ENCODE data around the gene KRTAP10-7. TPM values are rescaled to one million over a fixed set of nuclear protein-coding genes. Genes with fewer than 3 reads are reported as not detected.
"Not testable (repeated sequence)": the region's sequence is repeated elsewhere in the genome, so short reads cannot be mapped to it uniquely, and the experiment has no call there.

The KRTAP10-7 gene
- total RNA-seq, 1 donor, result not detected

DNA sequence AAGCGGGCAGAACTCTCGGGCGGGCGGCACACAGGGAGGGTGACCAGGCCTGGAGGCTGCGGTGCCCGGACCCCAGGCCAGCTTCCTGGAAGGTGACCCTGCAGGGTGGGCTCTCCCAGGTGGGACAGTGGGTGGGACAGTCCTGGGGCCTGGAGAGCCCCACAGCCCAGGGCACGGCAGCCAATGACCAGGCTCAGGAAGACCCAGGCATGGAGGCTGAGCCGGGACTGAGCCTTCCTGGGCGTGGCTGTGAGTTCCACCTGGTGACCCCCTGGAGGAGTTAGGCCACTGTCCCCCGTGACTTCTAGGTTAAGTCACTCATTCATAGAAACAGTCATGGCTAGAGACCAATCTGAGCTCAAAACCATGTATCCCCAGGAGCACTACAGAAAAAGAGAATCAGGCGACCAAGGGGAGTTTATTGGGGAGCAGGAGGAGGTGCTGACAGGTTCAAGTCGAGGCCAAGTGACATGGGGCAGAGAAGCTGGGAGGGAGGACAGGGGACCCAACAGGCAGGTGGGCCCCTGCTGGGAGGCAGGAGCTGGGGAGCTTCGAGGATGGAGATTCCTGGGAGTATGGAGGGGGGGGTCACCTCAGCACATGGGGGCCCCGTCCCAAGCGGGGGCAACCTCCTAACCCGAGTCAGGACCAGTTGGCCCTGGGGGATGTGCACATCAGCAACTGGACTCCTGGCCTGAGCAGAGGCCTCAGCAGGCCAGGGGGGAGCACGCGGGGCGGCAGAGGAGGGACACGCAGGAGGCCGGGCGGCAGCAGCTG lies 21.2 kb upstream of the KRTAP10-7 start:
- H3K27me3 ChIP-seq (ENCODE audit: insufficient read depth, low read length), result peaks cover 2% of the 10 kb centered on the region
- H3K4me3 ChIP-seq (ENCODE audit: low read length), result no peak overlapping the region
- no peaks in the 10 kb centered on the region for H3K4me1 ChIP-seq (ENCODE audit: insufficient read depth, low read length)
- H3K9me3 ChIP-seq (ENCODE audit: low read depth, low read length), result no peaks in the 10 kb centered on the region

DNA sequence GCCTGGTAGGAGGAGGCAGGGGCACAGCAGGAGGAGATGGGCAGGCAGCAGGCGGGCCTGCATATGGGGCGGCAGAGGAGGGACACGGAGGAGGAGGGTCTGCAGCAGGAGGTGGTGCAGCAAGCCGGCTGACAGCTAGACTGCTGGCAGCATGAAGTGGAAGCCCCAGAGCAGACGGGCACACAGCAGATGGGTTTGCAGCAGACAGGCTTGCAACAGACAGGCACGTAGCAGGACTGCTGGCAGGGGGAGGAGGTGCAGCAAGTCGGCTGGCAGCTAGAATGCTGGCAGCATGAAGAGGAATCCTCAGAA lies 20.6 kb upstream of the KRTAP10-7 start:
- no peak overlapping the region for H3K4me3 ChIP-seq (ENCODE audit: low read length)
- H3K27me3 ChIP-seq (ENCODE audit: insufficient read depth, low read length), result peaks cover 3% of the 10 kb centered on the region
- no peaks in the 10 kb centered on the region for H3K4me1 ChIP-seq (ENCODE audit: insufficient read depth, low read length)
- no peaks in the 10 kb centered on the region for H3K9me3 ChIP-seq (ENCODE audit: low read depth, low read length)

DNA sequence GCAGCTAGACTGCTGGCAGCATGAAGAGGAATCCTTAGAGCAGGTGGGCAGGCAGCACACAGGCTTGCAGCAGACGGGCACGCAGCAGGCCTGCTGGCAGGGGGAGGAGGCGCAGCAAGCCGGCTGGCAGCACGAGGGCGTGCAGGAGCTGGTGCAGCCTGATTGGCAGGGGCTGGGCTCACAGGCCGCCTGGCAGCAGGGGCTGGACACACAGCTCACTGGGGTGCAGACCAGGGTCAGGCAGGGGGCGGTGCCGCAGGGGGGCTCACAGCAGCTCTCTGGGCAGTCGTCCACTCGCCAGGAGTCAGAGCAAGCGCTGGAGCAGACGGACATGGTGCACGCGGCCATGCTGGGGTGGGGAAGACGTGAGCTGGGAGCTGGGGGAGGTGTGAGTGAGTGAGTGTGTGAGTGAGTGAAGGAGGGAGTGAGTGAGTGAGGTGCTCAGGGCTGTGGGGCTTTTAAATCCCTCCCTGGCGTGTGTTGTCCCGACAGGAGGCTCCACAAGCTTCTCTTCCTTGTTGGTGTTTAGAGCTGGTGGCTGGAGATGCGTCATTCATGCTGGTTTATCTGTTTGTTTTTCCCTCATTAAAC lies 20.1 kb upstream of the KRTAP10-7 start, which contains the start of gene KRTAP10-5:
TSS of gene KRTAP10-5 (minus strand) at position 374 of the 591 bp plus-strand sequence. CDS start at position 348, 26 bp downstream.
- H3K27me3 ChIP-seq (ENCODE audit: insufficient read depth, low read length); H3K4me1 ChIP-seq (ENCODE audit: insufficient read depth, low read length); H3K9me3 ChIP-seq (ENCODE audit: low read depth, low read length); H3K4me3 ChIP-seq (ENCODE audit: low read length): not testable (repeated sequence)

DNA sequence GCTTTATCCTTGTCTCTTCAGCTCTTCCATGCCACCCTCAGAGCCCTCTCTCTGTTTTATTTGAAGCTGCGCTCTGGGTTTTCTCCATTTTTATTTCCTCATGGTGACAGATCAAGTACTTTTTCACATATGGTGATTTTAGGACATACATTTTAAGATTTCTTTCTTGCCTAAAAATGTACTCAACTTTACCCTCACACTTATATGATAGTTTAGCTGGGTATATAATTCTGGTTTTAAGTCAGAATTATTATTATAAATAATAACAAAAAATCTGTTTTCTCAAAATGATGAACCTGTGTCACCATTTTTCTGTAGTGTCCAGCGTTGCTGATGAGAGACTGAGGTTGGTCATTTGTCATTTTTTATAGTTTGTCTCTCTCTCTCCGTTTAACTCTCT lies 19.2 kb upstream of the KRTAP10-7 start:
- Histone ChIP-seq H3K4me3 (ENCODE audit: low read length) (no peak overlapping the region), H3K9me3 (ENCODE audit: low read depth, low read length) (no peaks in the 10 kb centered on the region), H3K4me1 (ENCODE audit: insufficient read depth, low read length) (no peaks in the 10 kb centered on the region), H3K27me3 (ENCODE audit: insufficient read depth, low read length) (peaks cover 7% of the 10 kb centered on the region)

DNA sequence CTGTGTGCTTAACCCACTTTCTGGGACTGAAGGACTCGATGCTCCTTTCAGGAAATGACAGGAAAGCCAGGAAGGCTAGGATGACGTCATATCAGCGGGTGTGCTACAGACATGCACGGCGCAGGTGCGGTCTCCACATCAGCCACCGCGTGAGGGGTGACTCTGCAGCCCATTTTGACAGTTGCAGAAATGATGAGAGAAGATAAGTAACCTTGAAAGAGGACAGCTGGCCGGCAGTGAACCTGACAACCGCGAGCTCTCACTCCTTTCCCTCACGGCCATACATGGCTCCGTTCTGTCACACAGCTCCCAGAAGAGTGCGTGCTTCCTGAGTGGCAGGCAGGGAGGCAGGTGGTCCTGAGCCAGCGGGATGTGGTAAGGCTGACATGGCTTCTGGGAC lies 18.3 kb upstream of the KRTAP10-7 start:
- no peaks in the 10 kb centered on the region for H3K4me1 ChIP-seq (ENCODE audit: insufficient read depth, low read length)

DNA sequence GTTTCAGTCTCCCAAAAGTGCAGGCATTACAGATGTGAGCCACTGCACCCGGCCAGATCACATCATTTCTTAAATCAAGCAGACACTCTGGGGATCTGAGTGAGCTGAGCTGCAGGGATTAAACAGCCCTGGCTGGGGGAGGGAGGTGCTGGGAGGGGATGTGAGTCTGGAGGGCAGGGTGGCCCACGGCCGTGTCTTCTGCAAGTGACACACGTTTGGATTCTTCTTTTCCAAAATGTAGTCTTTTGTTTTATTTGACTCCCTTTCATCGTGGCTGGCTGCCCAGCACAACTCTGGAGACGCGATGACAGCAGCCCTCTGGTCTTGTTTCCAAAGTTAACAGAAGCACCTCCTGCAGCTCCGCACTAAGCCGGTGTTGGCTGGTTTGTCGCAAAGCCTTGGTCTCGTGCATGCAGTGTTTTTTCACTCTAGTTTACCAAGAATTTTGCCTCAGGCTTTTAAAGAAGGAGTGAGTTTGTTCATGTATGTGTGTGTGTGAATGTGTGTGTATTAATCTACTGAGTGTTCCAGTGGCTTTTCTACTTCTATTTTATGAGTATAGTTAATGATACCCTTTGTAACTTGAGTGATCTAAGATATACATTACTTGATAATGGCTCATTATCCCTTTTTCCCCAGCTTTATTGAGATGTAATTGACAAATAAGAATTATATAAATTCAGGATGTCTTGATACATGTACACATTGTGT lies 17.2 kb upstream of the KRTAP10-7 start:
- no peaks in the 10 kb centered on the region for H3K9me3 ChIP-seq (ENCODE audit: low read depth, low read length)

More for the DNA sequence above, 18.3 kb upstream of the KRTAP10-7 start:
- Histone ChIP-seq H3K27me3 (ENCODE audit: insufficient read depth, low read length) (peaks cover 7% of the 10 kb centered on the region), H3K9me3 (ENCODE audit: low read depth, low read length) (no peaks in the 10 kb centered on the region), H3K4me3 (ENCODE audit: low read length) (no peak overlapping the region)

DNA sequence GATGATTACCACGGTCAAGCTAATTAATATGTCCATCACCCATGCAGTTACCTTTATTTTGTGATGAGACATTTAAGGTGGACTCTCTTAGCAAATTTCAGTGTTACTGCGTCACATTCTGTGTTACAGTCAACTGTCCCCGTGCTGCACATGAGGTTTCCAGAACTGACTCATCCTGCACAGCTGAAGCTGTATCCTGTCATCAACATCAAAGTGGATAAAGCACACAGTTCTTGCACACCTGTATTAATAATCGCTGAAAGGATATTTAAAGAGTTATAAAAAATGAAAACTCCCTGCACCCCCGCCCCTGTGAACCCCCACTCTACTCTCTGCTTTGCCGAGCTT lies 16.6 kb upstream of the KRTAP10-7 start:
- H3K4me3 ChIP-seq (ENCODE audit: low read length), result no peak overlapping the region
- H3K9me3 ChIP-seq (ENCODE audit: low read depth, low read length), result no peaks in the 10 kb centered on the region
- no peaks in the 10 kb centered on the region for H3K4me1 ChIP-seq (ENCODE audit: insufficient read depth, low read length)
- peaks cover 7% of the 10 kb centered on the region for H3K27me3 ChIP-seq (ENCODE audit: insufficient read depth, low read length)

More for the DNA sequence above, 17.2 kb upstream of the KRTAP10-7 start:
- Histone ChIP-seq H3K4me1 (ENCODE audit: insufficient read depth, low read length) (no peaks in the 10 kb centered on the region), H3K27me3 (ENCODE audit: insufficient read depth, low read length) (peaks cover 7% of the 10 kb centered on the region), H3K4me3 (ENCODE audit: low read length) (no peak overlapping the region)

DNA sequence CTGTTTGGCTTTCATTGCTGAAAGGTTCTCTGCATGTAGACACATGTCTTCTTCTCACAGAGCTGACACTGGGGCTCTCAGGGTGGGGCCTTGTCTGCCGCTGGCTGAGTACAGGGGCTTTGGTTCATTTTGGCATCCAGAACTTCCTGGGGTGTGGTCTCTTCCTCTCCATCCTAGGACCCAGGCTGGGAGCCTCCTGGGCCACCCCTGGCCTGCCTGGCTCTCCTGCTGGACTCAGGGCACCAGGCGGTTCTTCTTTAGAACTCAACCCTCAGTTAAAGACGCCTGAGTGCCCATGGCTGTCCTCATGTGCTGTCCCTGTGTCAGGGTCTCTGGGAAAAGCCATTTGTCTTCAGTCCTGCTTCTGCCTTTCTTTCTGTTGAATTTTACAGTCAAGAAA lies 14.5 kb upstream of the KRTAP10-7 start:
- H3K4me1 ChIP-seq (ENCODE audit: insufficient read depth, low read length), result no peaks in the 10 kb centered on the region
- no peaks in the 10 kb centered on the region for H3K9me3 ChIP-seq (ENCODE audit: low read depth, low read length)
- H3K4me3 ChIP-seq (ENCODE audit: low read length), result no peak overlapping the region
- H3K27me3 ChIP-seq (ENCODE audit: insufficient read depth, low read length), result peaks cover 7% of the 10 kb centered on the region

DNA sequence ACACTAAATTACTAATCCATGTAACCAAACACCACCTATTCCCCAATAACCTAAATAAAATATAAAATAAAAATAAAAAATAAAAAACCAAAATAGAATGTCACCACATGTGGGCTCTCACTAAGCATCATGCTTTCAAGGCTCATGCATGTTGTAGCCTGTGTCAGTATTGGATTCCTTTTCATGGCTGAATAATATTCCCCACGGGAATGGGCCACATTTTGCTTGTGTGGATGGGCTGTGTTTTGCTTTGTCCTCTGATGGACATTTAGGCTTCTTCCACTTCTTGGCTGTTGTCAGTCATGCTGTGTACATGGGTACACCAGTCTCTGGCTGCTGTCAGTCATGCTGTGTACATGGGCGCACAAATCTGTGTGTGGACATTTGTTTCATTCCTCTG lies 11.3 kb upstream of the KRTAP10-7 start:
- no peaks in the 10 kb centered on the region for H3K4me1 ChIP-seq (ENCODE audit: insufficient read depth, low read length)
- H3K4me3 ChIP-seq (ENCODE audit: low read length), result no peak overlapping the region
- peaks cover 7% of the 10 kb centered on the region for H3K27me3 ChIP-seq (ENCODE audit: insufficient read depth, low read length)
- no peaks in the 10 kb centered on the region for H3K9me3 ChIP-seq (ENCODE audit: low read depth, low read length)

DNA sequence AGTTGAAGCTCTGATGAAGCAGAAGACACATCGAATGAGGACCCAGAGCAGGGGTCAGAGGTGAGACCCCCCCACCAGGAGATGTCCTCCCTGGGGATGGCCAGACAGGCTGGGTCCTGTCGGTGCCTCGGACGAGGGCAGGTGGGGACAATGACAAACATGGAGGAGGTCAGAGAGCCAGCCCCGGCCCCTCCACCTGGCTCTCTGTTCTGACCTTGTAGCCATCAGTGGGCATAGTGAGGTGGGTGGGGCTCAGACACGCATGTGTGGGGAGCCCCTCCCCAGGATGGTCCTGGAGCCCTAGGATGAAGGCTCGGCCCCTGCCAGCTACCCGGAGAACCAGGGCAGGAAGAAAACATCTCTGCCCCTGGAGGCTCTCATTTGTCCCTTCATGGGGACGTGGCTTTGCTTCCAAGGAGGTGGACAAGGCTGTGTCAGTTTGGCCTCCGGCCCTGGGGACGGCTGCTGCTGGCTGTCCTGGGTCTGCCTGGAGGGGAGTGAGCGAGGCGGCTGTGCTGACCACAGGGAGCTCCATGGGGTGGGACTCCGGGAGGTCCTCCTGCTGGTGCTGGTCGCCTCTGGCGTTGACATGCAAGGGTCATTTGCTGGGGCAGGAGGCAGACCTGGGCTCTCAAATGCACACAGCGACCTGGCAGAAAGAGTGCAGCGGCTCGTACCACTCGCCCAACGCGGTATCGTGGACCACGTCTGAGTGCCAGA lies 10.7 kb upstream of the KRTAP10-7 start:
- Histone ChIP-seq H3K27me3 (ENCODE audit: insufficient read depth, low read length) (peaks cover 4% of the 10 kb centered on the region), H3K4me3 (ENCODE audit: low read length) (no peak overlapping the region), H3K9me3 (ENCODE audit: low read depth, low read length) (no peaks in the 10 kb centered on the region), H3K4me1 (ENCODE audit: insufficient read depth, low read length) (no peaks in the 10 kb centered on the region)

DNA sequence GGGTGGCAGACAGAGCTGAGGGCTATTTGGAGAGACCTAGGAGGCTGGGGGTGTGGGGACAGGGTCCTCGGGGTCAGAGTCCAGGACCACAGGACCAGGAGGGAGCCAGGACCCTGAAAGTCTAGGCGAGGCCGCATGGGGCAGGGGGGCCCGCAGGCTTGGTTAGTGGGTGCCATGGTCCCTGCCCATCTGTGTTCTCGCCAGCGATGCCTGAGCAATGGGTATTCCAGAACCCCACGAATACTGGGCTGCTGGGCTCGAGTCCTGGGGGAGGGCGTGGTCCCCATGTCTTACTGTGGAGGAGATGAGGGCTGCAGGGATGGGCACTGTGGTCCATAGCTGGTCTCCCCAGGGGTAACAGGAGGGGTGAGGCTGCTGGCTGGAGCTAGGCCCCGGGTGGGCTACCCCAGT lies 10.1 kb upstream of the KRTAP10-7 start:
- peaks cover 3% of the 10 kb centered on the region for H3K27me3 ChIP-seq (ENCODE audit: insufficient read depth, low read length)
- no peak overlapping the region for H3K4me3 ChIP-seq (ENCODE audit: low read length)
- H3K4me1 ChIP-seq (ENCODE audit: insufficient read depth, low read length), result no peaks in the 10 kb centered on the region
- no peaks in the 10 kb centered on the region for H3K9me3 ChIP-seq (ENCODE audit: low read depth, low read length)

DNA sequence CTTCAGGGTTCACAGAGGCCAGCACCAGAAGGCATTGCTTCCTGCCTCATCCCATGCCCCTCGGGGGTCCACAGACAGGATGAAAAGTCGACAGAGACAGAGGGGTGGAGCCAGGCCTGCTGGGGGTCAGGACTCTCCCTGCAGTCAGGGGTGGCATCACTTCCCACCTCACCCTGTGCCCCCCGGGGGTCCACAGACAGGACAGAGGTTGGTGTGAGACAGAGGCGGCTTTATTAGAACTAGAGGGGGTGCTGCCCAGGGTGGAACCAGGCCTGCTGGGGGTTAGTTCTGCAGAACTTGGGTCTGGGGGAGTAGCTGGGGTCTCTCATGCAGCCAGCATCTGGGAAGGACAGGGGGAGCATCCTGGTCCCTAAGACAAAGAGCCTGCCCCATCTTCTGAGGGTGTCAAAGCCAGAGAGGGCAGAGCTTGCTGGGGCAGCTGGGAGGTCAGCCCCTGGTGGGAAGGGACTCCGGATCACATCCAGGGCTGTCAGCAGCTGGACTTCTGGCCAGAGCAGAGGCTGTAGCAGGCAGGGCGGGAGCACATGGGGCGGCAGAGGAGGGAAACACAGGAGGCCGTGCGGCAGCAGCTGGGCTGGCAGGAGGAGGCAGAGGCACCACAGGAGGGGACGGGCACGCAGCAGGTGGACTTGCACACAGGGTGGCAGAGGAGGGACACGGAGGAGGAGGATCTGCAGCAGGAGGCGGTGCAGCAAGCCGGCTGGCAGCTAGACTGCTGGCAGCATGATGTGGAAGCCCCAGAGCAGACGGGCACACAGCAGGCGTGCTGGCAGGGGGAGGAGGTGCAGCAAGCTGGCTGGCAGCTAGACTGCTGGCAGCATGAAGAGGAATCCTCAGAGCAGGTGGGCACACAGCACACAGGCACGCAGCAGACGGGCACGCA lies 9.2 kb upstream of the KRTAP10-7 start:
- H3K4me3 ChIP-seq (ENCODE audit: low read length); H3K27me3 ChIP-seq (ENCODE audit: insufficient read depth, low read length); H3K4me1 ChIP-seq (ENCODE audit: insufficient read depth, low read length); H3K9me3 ChIP-seq (ENCODE audit: low read depth, low read length): not testable (repeated sequence)

DNA sequence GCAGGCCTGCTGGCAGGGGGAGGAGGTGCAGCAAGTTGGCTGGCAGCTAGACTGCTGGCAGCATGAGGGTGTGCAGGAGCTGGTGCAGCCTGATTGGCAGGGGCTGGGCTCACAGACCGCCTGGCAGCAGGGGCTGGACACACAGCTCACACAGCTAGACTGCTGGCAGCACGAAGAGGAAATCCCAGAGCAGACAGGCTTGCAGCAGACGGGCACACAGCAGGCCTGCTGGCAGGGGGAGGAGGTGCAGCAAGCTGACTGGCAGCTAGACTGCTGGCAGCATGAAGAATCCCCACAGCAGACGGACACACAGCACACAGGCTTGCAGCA lies 8.6 kb upstream of the KRTAP10-7 start:
- H3K4me1 ChIP-seq (ENCODE audit: insufficient read depth, low read length); H3K4me3 ChIP-seq (ENCODE audit: low read length); H3K9me3 ChIP-seq (ENCODE audit: low read depth, low read length); H3K27me3 ChIP-seq (ENCODE audit: insufficient read depth, low read length): not testable (repeated sequence)

DNA sequence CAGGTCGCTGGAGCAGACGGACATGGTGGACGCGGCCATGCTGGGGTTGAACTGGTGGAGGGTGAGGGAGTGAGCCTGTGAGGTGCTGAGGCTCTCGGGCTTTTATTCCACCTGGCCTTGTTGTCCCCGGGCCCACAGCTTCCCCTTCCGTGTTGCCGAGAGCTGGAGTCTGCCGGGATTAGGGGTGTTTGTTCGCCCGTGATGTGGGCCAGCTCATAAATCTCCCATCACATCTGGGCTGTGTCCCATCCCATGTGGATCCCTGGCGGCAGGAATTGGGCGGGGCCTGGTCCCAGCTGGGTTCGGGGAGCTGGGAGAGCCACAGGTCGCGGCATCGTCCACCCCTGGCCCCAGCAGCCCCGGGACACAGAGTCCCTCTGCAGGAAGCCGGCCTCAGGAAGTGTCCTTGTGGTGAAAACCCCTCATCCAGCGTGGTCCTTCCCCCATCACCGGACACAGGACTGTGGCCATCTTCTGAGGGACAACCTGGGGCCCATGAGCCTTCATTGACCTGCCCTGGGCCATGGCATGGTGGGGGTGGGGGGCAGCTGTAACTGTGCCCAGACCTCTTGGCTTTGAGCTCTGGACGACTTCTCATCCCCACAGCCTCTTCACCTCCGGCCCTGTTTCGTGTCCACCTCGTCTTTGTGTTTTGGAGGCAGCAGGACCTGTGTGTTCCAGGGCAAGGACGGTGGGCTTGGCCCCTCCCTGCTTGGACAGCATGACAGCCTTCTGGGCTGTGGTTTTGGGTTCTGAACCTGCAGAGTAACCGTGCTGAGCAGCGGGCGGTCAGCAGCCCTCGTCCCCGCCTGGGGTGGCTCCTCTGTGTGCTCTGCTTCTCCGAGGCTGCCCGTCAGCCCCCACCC lies 7.7 kb upstream of the KRTAP10-7 start, which contains the start of gene KRTAP10-6:
TSS of gene KRTAP10-6 (minus strand) at position 60 of the 866 bp plus-strand sequence. CDS start at position 39, 21 bp downstream.
- Histone ChIP-seq H3K9me3 (ENCODE audit: low read depth, low read length) (no peaks in the 10 kb centered on the region), H3K4me1 (ENCODE audit: insufficient read depth, low read length) (no peaks in the 10 kb centered on the region), H3K27me3 (ENCODE audit: insufficient read depth, low read length) (no peaks in the 10 kb centered on the region), H3K4me3 (ENCODE audit: low read length) (no peak within 1 kb of the TSS)
